ENCODE measurements around the gene DAGLA.

Gene DAGLA

GRCh38 chr11:61693922-61694601, 13.9 kb downstream of the DAGLA start:
- DNase-seq, result no peak

- no peak for DNase-seq
Observed at GRCh38 chr11:61694602-61694939, 14.4 kb downstream of the DAGLA start.

DNA sequence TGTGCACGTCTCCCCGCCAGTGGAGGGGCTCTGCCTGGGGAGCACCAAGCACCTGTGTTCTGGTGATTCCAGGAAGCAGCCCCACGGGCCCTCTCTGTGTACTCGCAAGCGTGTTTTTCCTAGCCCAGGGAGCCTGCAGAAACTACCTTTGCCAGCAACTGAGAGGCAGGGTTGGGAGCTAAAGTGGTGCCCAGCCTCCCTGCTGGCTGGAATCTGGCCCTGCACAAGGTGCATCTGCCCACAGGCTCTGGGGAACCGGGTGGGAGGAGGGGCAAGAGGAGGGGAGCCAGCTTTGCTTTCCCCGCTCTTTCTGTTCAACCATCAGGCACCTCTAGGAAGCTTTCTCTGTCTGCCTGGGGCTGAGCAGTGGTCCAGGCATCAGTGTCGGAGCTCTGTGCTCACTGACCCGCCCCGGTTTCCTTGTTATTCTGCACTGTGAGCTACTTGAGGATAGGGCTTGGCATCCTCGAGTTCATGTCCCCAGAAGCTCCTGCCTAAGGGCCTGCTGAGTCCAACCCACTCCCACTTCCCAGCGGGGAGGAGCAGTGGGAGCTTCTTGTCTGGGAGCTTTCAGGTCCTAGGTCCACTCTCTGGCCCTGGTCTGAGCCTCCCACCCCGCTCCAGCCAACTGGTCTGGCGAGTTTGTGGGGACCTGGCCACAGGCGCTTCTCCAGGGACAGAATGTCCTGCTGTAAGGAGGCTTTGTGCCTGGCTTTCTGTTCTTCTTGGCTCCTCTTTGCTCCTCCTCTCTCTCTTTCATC, 14.9 kb downstream of the DAGLA start:
- no peak for DNase-seq

GRCh38 chr11:61695917-61696316, 15.7 kb downstream of the DAGLA start:
- DNase-seq, result peak; percentile 95

DNA sequence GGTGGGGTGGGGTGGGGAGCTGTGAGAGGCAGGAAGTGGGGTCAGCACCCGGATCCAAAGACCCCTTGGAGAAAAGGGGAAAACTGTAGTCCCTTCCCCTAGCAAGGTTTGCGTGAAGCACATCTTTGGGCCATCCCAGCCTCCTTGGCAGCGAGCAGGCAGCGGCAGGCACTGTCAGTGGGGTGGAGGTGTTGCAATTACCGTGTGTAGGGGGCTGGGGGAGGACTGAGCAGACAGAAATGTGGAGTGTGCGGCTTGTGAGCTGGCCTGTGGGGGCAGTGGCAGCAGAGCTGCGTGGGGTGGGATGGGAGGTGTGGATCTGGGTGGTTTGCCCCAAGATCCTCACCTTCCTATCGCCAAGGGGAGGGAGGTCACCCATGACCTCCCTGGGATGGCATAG, 16.4 kb downstream of the DAGLA start:
- no peak for DNase-seq

- no peak for DNase-seq
Observed at GRCh38 chr11:61697078-61697502, 16.9 kb downstream of the DAGLA start.

DNA sequence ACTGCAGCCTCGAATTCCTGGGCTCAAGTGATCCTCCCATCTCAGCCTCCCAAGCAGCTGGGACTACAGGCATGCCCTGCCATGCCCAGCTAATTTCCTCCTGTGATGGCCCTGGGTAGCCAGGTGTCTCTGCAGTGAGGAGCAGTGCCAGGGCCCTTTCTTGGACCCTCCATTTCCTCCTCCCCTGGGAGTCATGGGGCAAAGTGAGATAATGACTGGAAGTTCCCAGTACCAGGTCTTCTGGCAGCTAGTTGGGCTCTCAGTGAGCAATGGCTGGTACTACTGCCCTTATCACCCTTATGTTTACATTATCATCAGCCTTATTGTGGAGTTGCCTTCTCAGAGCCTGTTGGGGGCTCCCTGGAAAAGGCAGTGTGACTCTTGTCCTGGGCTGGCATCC, 17.6 kb downstream of the DAGLA start:
- DNase-seq, result no peak

DNA sequence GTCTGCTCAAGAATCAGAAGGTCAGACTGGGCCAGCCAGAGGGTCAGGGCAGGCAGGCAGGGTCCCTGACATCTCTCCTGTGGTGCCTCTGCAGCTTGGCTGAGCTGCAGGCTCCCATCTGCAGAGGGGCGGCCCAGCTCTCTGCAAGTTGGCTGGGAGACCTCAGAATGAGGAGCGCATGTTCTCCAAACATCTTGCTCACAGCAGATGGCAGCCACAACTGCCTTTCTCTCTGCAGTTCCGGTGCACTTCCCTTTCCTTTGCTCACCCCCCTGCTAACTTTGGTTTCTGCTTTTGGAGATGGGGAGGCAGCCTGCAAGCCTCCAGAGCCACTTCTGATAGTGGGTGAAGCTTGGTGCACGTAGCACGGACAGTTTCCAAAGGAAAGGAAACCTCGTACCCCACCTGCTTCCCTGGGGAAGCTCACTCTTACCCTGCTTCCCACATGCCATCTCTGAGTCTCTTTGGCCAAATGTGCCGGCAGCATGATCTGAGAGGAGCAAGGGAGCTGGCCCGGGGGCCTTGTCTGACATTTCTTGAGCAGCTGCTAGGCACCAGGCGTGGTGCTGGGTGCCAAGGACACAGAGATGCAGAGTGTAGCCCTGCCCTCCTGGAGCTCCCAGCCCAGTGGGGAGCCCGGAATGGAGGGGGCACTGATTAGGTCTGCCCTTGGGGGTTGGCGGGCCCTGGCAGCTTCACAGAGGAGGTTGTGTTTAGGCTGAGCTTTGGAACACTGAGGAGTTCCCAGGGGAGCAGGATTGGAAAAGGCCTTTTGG, 18.2 kb downstream of the DAGLA start:
- no peak for DNase-seq

- DNase-seq, result no peak
Observed at GRCh38 chr11:61699737-61700160, 19.6 kb downstream of the DAGLA start.

- DNase-seq, result no peak
Observed at GRCh38 chr11:61700212-61700611, 20.0 kb downstream of the DAGLA start.

DNA sequence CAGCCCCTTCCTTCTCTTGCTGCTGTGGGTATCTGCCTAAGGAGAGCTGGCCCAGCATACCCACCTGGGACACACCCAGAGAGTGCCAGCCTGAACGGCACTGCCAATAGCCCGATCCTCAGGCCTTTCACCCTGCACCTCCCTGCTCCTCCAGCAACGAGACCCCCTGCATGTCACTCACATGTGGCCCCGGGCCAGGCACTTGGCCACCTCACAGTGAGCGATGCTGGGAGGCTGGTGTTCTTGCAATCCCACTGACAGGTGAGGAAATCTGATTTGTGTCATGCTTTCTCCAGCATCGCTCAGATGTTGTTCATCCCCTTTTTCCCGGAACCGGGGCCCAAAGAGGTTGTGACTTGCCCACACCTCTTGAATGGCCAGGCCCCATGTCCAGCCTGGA, 20.5 kb downstream of the DAGLA start:
- no peak for DNase-seq

- DNase-seq, result no peak
Observed at GRCh38 chr11:61701242-61701886, 21.2 kb downstream of the DAGLA start.

GRCh38 chr11:61702701-61703312, 22.6 kb downstream of the DAGLA start:
- DNase-seq, result no peak

- DNase-seq, result no peak
Observed at GRCh38 chr11:61704838-61705237, 24.6 kb downstream of the DAGLA start.

- no peak for DNase-seq
Observed at GRCh38 chr11:61706452-61707400, 26.5 kb downstream of the DAGLA start.

DNA sequence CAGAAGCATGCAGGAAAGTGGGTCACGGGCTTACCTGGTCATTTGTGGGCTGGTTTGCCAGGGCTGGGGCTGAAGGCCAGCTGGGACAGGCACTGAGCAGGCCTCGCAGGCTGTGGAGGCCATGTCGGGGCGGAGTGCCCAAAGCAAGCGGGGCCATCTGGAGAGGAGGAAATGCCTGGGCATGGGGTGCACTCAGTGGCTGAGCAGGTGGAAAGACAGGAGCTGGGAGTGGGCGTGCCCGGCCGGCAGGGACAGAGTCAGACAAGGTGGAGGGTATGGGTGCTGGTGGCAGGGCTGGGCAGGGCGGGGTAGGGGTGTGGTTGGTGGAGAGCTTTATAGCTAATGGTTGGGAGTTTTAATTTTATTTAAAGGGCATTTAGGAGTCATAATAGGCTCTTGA, 27.4 kb downstream of the DAGLA start:
- DNase-seq, result no peak

DNA sequence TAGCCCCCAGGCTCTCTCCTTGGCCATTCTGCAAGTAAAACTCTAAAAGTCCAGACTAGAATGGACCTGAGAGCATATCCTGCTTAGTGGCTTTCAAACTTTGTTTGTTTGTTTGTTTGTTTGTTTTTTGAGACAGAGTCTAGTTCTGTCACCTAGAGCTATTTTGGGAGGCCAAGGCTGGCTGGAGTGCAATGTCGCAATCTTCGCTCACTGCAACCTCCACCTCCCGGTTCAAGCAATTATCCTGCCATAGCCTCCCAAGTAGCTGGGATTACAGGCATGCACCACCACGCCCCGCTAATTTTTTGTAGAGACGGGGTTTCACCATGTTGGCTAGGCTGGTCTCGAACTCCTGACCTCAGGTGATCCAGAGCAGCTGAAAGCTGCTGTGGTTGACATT, 28.9 kb downstream of the DAGLA start:
- DNase-seq, result no peak

- no peak for DNase-seq
Observed at GRCh38 chr11:61709572-61709971, 29.4 kb downstream of the DAGLA start.

- DNase-seq, result no peak
Observed at GRCh38 chr11:61710019-61710418, 29.8 kb downstream of the DAGLA start.

DNA sequence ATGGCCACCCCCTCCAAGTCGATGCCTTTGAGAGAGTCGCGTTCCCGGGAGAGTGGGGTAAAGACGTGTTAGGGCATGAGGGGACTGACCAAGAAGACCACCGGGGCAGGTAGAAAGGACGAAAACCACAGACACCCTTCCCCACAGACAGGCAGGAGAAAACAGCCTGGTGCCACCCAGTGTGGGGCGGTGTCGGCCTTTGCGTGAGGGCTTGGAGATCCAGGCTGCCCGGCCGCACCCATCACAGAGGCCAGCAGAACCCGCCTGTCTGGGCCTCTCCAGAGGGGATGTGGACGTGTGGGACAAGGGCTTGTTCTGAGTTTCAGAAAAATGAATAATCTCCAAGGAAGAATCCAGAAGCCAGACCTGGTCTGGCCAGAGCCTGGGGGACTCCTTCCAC, 30.8 kb downstream of the DAGLA start:
- no peak for DNase-seq

- no peak for DNase-seq
Observed at GRCh38 chr11:61711498-61711897, 31.3 kb downstream of the DAGLA start.

DNA sequence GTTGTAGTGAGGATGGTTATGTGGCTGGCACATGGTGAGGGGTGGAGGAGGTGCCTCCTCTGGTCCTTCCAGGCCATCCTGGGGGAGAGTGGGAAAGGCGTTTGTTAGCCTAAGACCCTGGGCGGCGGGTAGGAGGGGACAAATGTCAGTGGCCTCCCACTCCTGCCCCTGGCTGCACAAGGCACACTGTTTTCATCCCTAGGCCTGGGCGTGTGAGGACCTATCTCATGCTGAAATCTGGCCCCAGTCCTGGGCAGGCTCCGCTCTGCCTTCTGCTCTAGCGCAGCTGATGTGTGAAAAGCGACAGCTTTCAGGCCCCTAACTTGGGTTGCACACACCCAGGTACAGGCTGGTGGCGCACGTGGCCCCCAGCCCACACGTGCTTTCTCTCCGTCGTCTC, 32.1 kb downstream of the DAGLA start:
- no peak for DNase-seq

Measured in CD4-positive, alpha-beta T cell treated with Interleukin-21 for 1 hour (primary cell).